Smooth muscle cell (in vitro differentiated cells): ENCODE results near the gene VEPH1. TPM values are rescaled to one million over a fixed set of nuclear protein-coding genes. Genes with fewer than 3 reads are reported as not detected.

Source experiments
- DNase-seq: peaks from one replicate; lab custom pipeline; 2025; ENCODE audit not compliant: unreplicated experiment; lab: John Stamatoyannopoulos, UW
- H2AFZ ChIP-seq: fragments of 200-600 bp; sonication (generic); 2 replicates; pipeline ENCODE4 v1.6.0; 2016; ENCODE audit warnings: antibody characterized with exemption, low read depth, mild to moderate bottlenecking
- H3F3A ChIP-seq: fragments of 200-600 bp; sonication (generic); 2 replicates; pipeline ENCODE4 v1.6.0; 2017; ENCODE audit warnings: antibody characterized with exemption, low read depth
- H3K27ac ChIP-seq: fragments of 200-600 bp; sonication (generic); 2 replicates; pipeline ENCODE4 v1.5.1; 2016; ENCODE audit warnings: low read depth, mild to moderate bottlenecking
- H3K27me3 ChIP-seq: fragments of 200-600 bp; sonication (generic); 2 replicates; pipeline ENCODE4 v1.6.1; 2016; ENCODE audit warnings: low read depth, mild to moderate bottlenecking
- H3K36me3 ChIP-seq: fragments of 200-600 bp; sonication (generic); 2 replicates; pipeline ENCODE4 v1.5.1; 2016; ENCODE audit warnings: low read depth
- H3K4me1 ChIP-seq: fragments of 200-600 bp; sonication (generic); 2 replicates; pipeline ENCODE4 v1.5.1; 2016; ENCODE audit warnings: low read depth
- H3K4me2 ChIP-seq: fragments of 200-600 bp; sonication (generic); 2 replicates; pipeline ENCODE4 v1.6.0; 2016; ENCODE audit warnings: mild to moderate bottlenecking
- H3K4me3 ChIP-seq: fragments of 200-600 bp; sonication (generic); 2 replicates; pipeline ENCODE4 v1.5.1; 2016; ENCODE audit warnings: mild to moderate bottlenecking
- H3K79me2 ChIP-seq: fragments of 200-600 bp; sonication (generic); 2 replicates; pipeline ENCODE4 v1.6.0; 2016; ENCODE audit warnings: low read depth, mild to moderate bottlenecking
- H3K9ac ChIP-seq: fragments of 200-600 bp; sonication (generic); 2 replicates; pipeline ENCODE4 v1.6.0; 2016; ENCODE audit warnings: low read depth
- H3K9me3 ChIP-seq: fragments of 200-600 bp; sonication (generic); replicated peaks from 2 replicates; pipeline ENCODE4 v1.5.1; 2016; ENCODE audit warnings: low read depth
- H4K20me1 ChIP-seq: fragments of 200-600 bp; sonication (generic); 2 replicates; pipeline ENCODE4 v1.6.0; 2016; ENCODE audit warnings: low read depth
- CTCF ChIP-seq: fragments of 200-600 bp; sonication (generic); IDR thresholded peaks from 2 replicates; pipeline ENCODE4 v1.5.1; 2017; ENCODE audit warnings: borderline replicate concordance, mild to moderate bottlenecking, antibody characterized with exemption; ENCODE audit not compliant: insufficient read depth, poor library complexity, severe bottlenecking
- WGBS: methylation state at CpG from one replicate; pipeline ENCODE4 v1.1.7; 2016; ENCODE audit warnings: low lambda C conversion rate; 5-methylcytosine and 5-hydroxymethylcytosine counted together
- polyA plus RNA-seq: library from polyadenylated mRNA; unstranded; fragments of >200 nt; fragmentation: Nextera tagmentation; extraction: Ambion mirVana; gene quantifications from 2 replicates; pipeline ENCODE4 v1.2.1, GENCODE V29; 2016
- total RNA-seq: library from RNA; depleted of rRNA; stranded (reverse); fragments of >200 nt; gene quantifications from 2 replicates; pipeline ENCODE4 v1.2.3, GENCODE V29; 2014

VEPH1 gene
- total and polyA plus RNA-seq, 2 experiments from 2014 or later, result 0.58 to 3.0 TPM

GRCh38 chr3:157491136-157491535, 12.1 kb downstream of the VEPH1 start:
- Histone ChIP-seq H2AFZ (no peak overlapping the region), H3K36me3 (no peaks in the 10 kb centered on the region), H3K79me2 (no peaks in the 10 kb centered on the region), H3K27me3 (no peaks in the 10 kb centered on the region), H3K9me3 (no peaks in the 10 kb centered on the region), H3K27ac (no peak overlapping the region), H3K4me2 (no peak overlapping the region), H3F3A (peaks cover 7% of the 10 kb centered on the region), H3K4me1 (peaks cover 8% of the 10 kb centered on the region), H4K20me1 (no peaks in the 10 kb centered on the region), H3K4me3 (no peak overlapping the region), H3K9ac (no peak overlapping the region)
- WGBS, result 96% methylated on average over 2 of the region's 2 CpGs
- no peak for TF ChIP-seq CTCF
- no peak for DNase-seq

- Histone ChIP-seq H3K36me3 (no peaks in the 10 kb centered on the region), H3K27me3 (no peaks in the 10 kb centered on the region), H3F3A (no peaks in the 10 kb centered on the region), H3K4me3 (no peak overlapping the region), H3K27ac (no peak overlapping the region), H3K4me1 (no peaks in the 10 kb centered on the region), H2AFZ (no peak overlapping the region), H3K4me2 (no peak overlapping the region), H3K79me2 (no peaks in the 10 kb centered on the region), H4K20me1 (no peaks in the 10 kb centered on the region), H3K9me3 (no peaks in the 10 kb centered on the region), H3K9ac (no peak overlapping the region)
- no peak for DNase-seq
- TF ChIP-seq CTCF, result no peak
These were observed 15.1 kb downstream of the VEPH1 start for GRCh38 chr3:157488144-157488543.

- H3K9ac ChIP-seq, result no peak overlapping the region
- no peaks in the 10 kb centered on the region for H3K27me3 ChIP-seq
- no peak overlapping the region for H3K4me2 ChIP-seq
- H4K20me1 ChIP-seq, result no peaks in the 10 kb centered on the region
- no peaks in the 10 kb centered on the region for H3K4me1 ChIP-seq
- no peaks in the 10 kb centered on the region for H3K79me2 ChIP-seq
- no peak for TF ChIP-seq CTCF
- no peaks in the 10 kb centered on the region for H3K9me3 ChIP-seq
- no peak overlapping the region for H3K4me3 ChIP-seq
- DNase-seq, result no peak
- no peak overlapping the region for H3K27ac ChIP-seq
- WGBS, result 86% methylated on average over 1 of the region's 1 CpG
- H3K36me3 ChIP-seq, result no peaks in the 10 kb centered on the region
- no peak overlapping the region for H2AFZ ChIP-seq
- H3F3A ChIP-seq, result no peaks in the 10 kb centered on the region
These were observed 15.9 kb downstream of the VEPH1 start for GRCh38 chr3:157487339-157487738.

GRCh38 chr3:157479464-157480243, 23.6 kb downstream of the VEPH1 start:
- H3K4me2 ChIP-seq, result no peak overlapping the region
- H3F3A ChIP-seq, result no peaks in the 10 kb centered on the region
- H3K79me2 ChIP-seq, result no peaks in the 10 kb centered on the region
- no peak overlapping the region for H3K4me3 ChIP-seq
- H3K36me3 ChIP-seq, result no peaks in the 10 kb centered on the region
- H3K4me1 ChIP-seq, result no peaks in the 10 kb centered on the region
- H4K20me1 ChIP-seq, result no peaks in the 10 kb centered on the region
- no peak overlapping the region for H2AFZ ChIP-seq
- no peak for DNase-seq
- H3K9me3 ChIP-seq, result no peaks in the 10 kb centered on the region
- H3K27me3 ChIP-seq, result no peaks in the 10 kb centered on the region
- TF ChIP-seq CTCF, result no peak
- H3K27ac ChIP-seq, result no peak overlapping the region
- no peak overlapping the region for H3K9ac ChIP-seq
- WGBS, result 59% methylated on average over 1 of the region's 1 CpG
